NCI-H1417 (cell line): ENCODE data around the gene PTCH2.
A peak's percentile ranks its signal among the peaks of the same experiment; 100 is the strongest.
"Not testable (repeated sequence)": the region's sequence is repeated elsewhere in the genome, so short reads cannot be mapped to it uniquely, and the experiment has no call there.

Experiments
- DNase-seq, 3 experiments: peaks; one replicate each; lab custom pipeline; 2025; lab: John Stamatoyannopoulos, UW

The PTCH2 gene

DNA sequence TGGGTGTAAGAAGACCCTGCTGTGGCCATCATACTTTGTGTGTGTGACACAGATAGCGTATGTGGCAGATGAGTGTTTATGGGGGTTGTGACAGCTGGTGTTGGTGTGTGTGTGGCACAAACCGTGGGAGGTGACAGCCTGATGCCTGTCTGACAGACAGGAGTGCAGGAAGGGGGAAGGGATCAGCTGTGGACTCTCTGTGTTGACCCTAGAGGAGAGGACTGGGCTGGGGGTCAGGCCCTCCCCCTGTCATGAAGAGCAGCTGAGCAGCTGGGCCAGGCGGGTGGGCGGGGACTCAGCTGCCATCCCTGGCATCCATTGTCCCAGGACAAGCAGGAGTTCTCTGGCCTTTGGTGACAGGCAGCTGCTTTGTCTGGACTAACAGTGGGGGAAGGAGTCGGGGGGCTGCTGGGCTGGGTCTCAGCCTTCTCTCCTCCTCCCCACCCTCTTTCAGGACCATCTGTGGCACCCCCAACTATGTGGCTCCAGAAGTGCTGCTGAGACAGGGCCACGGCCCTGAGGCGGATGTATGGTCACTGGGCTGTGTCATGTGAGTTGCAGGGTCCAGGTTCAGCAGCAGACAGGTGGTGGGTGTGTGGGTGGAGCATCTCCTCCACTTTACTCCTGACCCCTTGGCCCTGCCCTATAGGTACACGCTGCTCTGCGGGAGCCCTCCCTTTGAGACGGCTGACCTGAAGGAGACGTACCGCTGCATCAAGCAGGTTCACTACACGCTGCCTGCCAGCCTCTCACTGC, 40.6 kb downstream of the PTCH2 start:
- no peak for DNase-seq

DNA sequence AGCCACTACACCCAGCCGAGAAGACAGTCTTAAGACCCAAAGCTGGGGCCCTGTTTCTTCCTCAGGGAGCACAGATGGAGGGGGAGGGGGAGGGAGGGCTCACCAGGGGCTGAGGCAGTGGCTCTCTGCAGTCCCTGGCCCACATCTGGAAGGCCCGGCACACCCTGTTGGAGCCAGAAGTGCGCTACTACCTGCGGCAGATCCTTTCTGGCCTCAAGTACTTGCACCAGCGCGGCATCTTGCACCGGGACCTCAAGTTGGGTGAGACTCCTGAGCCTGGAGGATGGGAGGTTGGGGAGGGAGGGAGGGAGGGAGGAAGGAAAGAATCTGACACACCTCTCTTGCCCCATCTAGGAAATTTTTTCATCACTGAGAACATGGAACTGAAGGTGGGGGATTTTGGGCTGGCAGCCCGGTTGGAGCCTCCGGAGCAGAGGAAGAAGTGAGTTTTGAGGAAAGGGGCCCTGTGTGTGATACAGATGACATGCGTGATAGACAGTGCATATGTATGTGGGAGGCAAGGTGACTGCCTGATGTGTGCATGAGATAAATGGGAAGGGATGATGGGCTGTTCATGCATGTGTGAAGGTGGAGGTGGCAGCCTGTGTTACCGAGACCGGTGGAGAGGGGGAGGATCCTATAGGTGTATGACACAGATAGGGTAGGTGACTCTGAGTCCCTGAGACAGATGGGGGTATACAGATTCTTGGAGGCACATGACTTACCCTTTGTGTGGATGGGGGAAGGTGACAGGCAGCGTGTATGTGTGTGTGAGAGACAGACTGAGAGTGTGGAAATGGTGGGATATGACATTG, 41.4 kb downstream of the PTCH2 start:
- DNase-seq, result no peak

DNA sequence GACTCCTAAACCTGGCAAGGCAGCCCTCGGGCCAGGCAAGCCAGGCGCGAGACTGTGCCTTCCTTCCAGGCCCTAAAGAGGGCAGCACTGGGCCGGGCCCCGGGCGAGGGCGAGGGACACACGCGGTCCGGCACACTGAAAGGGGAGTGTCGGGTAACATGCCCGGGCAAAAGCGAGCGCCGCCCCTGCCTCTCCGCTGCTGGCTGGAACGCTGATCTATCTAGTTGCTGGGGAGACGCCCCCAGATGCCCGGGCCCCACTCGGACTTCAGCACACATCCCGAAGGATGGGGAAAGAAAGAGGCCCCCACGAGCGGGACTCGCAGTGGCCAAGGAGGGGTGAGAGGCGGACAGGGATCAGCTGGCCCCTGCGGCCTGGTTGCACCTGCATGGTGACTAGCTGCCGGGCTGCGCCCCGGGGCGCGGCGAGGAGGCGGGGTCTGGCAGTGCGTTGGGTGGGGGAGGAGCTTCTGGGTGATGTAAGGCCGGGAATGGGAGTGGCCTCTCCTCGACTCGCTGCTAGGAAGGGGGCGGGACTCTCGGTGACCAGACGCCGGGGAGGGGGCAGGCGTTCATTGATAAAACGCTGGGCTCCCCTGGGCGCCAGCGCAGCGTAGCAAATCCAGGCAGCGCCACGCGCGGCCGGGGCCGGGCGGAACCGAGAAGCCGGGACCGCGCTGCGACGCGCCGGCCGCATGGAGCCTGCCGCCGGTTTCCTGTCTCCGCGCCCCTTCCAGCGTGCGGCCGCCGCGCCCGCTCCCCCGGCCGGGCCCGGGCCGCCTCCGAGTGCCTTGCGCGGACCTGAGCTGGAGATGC, 43.1 kb downstream of the PTCH2 start, which contains the start of gene PLK3:
TSS of gene PLK3 (plus strand) at position 608 of the 815 bp plus-strand sequence. CDS start at position 695, 87 bp downstream.
- peak; percentile 96 to 99 (median 98) for DNase-seq

- DNase-seq, result peak in 2 of 3 experiments; percentile 40 to 84
Observed at GRCh38 chr1:44798481-44799365, 44.3 kb downstream of the PTCH2 start.

- DNase-seq, result not testable (repeated sequence)
Observed at GRCh38 chr1:44797886-44798285, 45.2 kb downstream of the PTCH2 start.

- DNase-seq, result no peak
Observed at GRCh38 chr1:44792736-44793502, 50.1 kb downstream of the PTCH2 start.

GRCh38 chr1:44790968-44791801, 51.9 kb downstream of the PTCH2 start:
- DNase-seq, result no peak

DNA sequence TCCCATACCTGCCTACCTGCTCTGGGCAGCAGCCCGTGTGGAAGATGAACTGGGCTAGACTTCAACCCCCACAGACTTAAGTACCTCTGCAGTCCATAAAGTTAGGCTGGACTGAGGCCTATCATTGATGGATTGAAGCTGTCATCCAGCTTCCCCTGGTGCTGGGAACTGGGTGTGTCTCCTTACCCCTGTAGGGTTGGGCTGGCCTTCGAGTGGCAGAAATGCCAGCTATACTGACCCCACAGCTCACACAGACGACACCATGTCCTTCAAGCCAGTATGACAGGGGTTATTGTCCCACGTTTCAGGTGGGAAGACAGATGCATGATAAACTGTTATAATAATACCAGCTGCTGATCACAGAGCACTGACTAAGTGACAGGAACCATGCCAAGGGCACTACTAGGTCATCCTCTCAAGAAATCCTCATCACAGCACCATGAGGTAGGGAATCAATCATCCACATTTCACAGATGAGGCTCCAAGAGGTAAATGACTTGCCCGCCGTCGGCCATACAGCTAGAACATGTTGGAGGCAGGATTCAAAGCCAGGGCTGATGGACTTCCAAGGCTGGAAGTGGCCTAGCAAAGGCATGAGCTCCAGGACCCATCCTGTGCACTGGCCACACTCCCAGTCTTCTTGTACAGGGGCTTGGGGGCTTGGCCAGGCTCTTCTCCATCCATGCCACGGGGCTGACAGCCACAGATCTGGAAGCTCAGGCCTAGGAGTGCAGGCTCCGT, 54.8 kb downstream of the PTCH2 start, which contains the start of gene BEST4:
TSS of gene BEST4 (minus strand) at position 51 of the 741 bp plus-strand sequence. CDS start 465 bp downstream, outside the sequence.
- no peak for DNase-seq

DNA sequence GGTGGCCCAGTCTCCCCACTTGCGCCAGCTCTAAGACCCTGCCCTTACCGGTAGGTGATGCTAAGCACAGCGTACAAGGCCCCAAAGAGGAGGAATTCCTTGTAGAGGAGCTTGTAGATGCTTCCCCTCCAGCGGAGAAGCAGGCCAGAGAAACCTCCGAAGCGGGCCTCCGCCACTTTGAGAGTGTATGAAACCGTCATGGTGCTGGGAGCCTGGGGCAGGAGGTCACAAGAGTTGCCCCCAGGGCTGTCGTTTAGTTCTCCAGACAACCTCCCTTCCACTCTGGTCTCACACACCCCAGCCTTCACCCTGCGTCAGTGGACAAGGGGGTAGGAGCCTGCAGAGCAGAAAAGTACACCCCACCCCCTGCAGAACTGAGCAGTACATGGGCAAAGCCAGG, 55.5 kb downstream of the PTCH2 start:
- DNase-seq, result no peak

- no peak for DNase-seq
Observed at GRCh38 chr1:44786841-44787426, 56.1 kb downstream of the PTCH2 start.

DNA sequence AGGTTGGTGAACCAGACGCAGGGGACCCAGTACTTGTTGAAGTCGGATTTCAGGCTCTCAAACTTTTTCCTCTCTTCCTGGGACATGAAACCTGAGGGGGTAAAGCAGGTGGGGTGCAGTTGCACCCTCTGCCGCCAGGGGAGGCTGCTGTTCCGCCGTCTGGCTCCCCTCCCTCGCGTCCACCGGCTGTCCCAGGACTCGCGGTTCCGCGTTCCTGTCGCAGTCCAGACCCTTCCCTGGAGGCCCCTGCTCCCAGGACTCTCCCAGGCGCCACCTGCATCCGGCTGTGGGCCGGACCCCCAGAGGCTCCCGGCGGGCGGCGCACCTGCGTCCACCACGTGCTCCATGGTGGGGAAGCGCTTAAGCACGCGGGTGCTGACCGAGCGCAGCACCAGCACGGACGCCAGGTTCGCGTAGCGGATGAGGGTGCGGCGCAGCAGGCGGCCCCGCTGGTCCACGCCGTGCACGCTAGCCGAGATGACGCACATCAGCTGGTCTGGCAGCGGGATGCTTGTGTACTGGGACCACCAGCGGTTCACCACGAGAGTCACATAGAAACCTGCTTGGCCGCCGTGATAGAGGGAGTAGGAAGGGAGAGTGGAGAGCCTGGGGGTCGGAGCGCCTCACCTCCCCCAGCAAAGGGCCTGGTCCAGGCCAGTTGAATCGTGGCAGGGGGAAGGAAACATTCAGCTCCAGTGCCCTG, 56.8 kb downstream of the PTCH2 start:
- peak in 2 of 3 experiments; percentile 66 to 71 for DNase-seq

DNA sequence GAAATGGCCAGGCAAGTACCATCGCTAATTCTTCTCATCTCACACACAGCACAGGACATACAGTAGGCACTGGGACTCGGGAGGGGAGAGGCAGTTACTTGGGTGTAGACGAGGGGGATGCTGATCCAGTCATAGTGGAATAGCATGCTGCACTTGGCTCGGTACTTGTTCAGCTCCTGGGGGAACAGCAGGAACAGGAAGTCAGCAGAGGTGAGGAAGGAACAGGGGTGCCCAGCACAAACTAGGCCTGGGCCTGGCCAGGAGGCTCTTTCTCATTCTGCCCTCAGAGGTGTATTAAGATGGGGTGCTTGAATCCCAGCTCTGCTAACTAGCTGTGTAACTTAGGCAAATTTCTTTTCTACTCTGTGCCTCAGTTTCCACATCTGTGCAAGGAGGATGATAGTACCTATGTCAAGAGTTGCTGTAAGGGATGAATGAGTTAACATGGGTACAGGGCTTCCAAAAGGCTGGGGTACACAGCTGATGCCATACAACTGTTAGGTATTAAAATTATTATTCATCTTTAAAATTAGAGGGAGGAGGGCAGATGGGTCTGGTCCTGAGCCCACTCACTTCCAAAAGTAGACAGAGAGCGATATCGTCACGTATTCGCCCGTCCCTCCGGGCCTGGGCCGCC, 57.4 kb downstream of the PTCH2 start:
- DNase-seq, result no peak

DNA sequence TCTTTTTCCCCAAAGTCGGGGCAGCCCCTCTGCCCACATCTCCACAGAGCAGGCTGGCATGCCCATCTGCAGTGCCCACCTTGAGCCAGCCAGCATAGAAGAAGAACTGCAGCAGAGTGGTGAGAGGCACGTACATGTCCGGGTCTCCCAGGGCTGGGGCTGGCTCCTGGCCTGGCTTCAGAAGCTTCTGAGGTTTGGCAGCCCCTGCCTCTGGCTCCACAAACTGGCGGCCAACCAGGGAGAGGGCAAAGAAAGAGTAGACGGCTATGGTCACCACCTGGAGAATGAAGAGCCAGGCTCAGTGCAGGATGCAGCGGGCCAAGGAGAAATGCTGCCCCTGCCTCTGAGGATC, 58.0 kb downstream of the PTCH2 start:
- no peak for DNase-seq

DNA sequence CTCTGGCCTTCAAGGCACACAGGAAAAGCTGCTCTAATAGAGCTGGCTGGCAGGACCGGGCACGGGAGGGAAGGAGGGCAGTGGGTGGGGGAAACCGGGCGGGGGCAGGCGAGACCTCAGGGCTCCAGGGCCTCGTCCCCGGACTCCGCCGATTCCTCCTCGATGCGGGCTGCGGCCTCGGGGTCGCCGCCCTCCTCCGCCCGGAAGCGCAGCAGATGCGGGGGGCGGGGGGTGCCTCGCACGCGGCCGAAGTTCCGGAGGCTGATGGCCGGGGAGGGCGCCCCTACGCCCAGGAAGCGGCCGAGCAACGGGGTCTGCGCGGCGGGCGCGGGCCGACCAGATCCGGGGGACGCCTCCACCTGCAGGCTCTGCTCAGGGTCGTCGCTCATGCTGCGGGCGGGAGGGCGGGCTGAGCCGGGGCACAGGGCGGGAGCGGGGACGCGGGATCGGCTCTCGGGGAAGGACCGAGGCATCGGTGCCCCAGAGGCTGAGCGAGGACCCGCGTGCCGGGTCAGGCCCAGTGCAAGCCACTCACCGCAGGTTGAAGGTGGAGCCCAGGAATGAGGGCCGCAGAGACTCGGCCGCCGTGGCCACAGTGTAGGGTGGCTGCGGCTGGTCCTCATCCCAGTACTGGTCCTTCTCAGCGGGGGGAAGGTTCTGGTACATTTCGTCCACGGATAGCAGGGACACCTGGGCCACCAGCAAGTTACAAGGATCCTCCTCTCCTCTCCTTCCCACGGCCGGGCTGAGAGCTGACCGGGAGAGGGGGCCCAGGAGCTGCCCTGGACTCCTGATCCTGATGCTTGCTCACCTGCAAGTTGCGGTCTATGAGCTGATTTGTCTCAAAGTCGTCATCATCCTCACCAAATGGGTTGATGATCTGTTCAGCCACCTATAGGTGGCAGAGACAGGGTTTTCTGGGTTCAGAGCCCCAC, 58.7 kb downstream of the PTCH2 start:
- DNase-seq, result peak in 2 of 3 experiments; percentile 64 to 72

GRCh38 chr1:44783697-44784093, 59.4 kb downstream of the PTCH2 start:
- no peak for DNase-seq

- no peak for DNase-seq
Observed at GRCh38 chr1:44780583-44781121, 62.4 kb downstream of the PTCH2 start.
